Activated CD4-positive, alpha-beta T cell treated with anti-CD3 and anti-CD28 coated beads, Interleukin-2, Interleukin-6, amounts not matched to agents 100 ng/mL and 50 ng/mL, durations not matched to agents 16 hours and 8 hours (primary cell): Measurements from ENCODE around the gene MRI1.
"Not testable (repeated sequence)": the region's sequence is repeated elsewhere in the genome, so short reads cannot be mapped to it uniquely, and the experiment has no call there.

Source experiments
- DNase-seq: peaks from one replicate; pipeline ENCODE4 v3.0.0-alpha.2; 2020

Gene MRI1

DNA sequence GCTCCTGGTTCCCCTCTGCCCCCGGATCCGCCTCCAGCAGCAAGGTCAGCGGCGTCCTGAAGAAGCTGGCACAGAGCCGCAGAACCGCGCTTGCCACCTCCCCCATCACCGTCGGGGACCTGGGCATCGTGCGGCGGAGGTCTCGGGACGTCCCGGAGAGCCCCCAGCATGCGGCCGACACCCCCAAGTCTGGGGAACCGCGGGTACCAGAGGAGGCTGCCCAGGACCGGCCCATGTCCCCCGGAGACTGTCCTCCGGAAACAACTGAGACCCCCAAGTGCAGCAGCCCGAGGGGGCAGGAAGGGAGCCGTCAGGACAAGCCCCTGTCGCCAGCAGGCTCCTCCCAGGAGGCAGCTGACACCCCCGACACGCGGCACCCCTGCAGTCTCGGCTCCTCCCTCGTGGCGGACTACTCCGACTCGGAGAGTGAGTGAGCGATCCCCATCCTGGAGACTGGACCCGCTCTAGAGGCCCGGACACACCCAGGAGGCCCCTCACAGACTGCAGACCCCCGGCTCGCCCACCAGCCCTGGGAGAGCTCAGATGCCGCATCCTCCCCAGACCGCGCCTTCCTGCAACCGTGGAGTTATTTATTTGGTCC is 1.6 kb upstream of the MRI1 start:
- DNase-seq, result no peak

- no peak for DNase-seq
These were observed 1.1 kb upstream of the MRI1 start for GRCh38 chr19:13763265-13763664.

DNA sequence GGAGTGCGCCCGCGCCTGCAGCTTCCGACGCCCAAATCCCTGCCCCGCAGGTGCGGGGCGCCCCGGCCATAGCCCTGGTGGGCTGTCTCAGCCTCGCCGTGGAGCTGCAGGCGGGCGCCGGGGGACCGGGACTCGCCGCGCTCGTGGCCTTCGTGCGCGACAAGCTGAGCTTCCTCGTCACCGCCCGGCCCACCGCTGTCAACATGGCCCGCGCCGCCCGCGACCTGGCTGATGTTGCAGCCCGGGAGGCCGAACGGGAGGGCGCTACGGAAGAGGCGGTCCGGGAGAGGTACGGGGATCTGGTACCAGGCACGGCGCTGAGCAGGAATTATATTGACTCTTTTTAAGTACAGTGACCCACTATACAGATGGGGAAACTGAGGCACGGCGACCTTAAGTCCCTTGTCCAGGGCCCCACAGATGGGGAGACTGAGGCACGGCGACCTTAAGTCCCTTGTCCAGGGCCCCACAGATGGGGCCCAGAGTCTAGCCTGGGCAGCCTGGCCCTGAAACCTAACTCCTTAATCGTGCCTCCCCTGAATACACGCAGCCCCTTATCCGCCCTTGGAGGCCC is 586 bp downstream of the MRI1 start:
- peak; percentile 37 for DNase-seq

DNA sequence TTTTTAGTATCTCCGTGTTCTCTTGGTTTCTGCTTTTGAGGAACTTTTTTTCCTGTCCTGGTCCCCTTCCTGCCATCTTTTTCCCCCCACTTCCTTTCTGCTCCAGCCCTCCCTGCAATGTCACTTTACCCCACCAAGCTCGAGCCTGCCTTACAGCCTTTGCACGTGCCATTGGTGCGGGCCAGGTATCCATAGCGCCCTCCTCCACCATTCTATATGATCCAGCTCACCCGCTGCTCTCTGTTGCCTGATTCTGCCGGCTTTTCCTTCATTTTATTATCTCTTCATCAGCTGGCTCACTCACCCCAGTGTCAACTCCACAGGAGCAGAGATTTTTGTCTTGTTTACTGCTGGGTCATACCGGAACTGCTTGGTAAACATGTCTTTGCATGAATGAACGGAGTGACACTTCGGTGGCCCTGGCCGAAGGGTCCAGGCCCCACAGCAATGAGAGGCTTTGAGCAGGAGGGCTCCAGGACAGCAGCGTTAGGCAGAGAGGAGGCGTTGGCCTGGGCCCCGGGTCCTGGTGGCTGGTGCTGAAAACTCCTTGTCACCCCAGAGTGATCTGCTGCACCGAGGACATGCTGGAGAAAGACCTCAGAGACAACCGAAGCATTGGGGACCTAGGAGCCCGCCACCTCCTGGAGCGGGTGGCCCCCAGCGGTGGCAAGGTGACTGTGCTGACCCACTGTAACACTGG is 1.2 kb downstream of the MRI1 start:
- no peak for DNase-seq

GRCh38 chr19:13766095-13766481 is 1.8 kb downstream of the MRI1 start:
- no peak for DNase-seq

GRCh38 chr19:13768510-13768909 is 4.2 kb downstream of the MRI1 start:
- no peak for DNase-seq

- DNase-seq, result no peak
These were observed 5.8 kb downstream of the MRI1 start for GRCh38 chr19:13770013-13770635.

DNA sequence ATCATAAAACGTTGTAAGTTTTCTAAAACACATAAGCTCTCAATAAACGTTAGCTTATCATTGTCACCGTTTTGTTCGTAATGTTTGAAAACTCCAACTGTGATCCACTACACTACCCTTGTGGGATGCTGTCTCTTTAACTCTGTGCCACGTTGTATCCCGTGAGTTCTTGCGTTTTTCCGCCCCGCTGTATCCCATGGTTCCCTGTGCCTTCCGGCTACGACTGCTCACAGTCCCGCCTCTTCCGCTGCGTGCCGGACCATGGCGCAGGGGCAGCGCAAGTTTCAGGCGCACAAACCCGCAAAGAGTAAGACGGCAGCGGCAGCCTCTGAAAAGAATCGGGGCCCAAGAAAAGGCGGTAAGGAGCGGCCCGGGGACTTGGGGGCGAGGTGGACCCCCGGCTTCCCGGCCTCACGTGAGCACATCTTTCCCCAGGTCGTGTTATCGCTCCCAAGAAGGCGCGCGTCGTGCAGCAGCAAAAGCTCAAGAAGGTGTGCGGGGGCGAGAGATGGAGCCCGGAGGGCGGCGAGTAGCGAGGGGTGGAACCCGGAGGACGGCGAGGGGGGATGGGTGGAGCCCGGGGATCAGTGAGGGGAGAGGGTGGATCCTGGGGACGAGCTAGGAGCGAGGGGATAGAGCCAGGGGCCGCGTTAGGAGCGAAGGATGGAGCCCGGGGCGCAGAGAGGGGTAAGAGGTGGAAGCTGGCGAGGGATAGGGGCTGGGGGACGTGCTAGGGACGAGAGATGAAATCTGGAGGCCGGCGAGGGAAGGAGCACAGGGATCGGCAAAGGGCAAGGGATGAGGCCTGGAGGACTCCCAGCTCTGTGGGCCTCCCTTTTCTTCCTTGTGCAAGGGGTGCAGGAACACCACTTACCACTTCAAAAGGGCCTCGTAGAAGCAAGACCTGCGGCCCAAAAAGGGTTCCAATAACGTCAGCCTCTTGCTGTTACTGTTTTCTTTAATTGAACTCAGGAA is 10.2 kb downstream of the MRI1 start, which contains the start of gene C19orf53:
Gene C19orf53, plus strand, starts transcription at position 240 of the 975 bp plus-strand sequence. Its CDS starts 22 bp downstream, at position 262.
- peak; percentile 94 for DNase-seq

DNA sequence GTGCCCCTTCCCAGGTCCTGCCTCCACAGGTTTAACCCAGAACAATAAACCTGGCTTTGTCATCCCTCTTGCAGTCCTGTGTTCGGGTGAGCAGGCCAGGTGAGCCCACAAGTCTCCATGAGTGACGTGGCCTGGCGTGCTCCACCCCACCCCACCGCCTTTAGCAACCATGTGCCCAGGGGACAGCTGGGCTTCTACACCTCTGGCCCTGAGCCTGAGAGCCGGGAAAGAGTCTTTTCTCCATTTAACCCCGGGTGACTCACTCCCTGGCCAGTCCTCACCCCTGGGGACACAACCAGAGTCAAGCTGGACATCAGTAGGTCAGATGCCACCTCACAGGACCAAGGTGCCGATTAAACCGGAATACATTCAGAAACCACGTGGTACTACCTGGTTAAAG is 14.1 kb downstream of the MRI1 start:
- DNase-seq, result no peak

GRCh38 chr19:13778847-13779246 is 14.5 kb downstream of the MRI1 start:
- DNase-seq, result no peak

DNA sequence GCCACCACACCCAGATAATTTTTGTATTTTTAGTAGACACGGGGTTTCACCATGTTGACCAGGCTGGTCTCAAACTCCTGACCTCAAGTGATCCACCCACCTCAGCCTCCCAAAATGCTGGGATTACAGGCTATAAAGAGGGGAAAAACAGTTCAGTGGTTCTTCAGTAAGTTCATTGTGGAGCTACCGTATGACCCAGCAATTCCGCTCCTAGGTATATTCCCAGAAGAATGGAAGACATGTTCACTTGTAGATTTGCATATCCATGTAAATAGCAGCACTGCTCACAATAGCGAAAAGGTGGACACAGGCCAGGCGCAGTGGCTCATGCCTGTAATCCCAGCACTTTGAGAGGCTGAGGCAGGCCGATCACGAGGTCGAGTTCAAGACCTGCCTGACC is 15.5 kb downstream of the MRI1 start:
- DNase-seq, result not testable (repeated sequence)

GRCh38 chr19:13781547-13781946 is 17.2 kb downstream of the MRI1 start:
- DNase-seq, result no peak

GRCh38 chr19:13782537-13782936 is 18.2 kb downstream of the MRI1 start:
- DNase-seq, result no peak

- DNase-seq, result no peak
These were observed 19.5 kb downstream of the MRI1 start for GRCh38 chr19:13783565-13784500.

- DNase-seq, result peak; percentile 69
These were observed 20.6 kb downstream of the MRI1 start for GRCh38 chr19:13784731-13785452.

DNA sequence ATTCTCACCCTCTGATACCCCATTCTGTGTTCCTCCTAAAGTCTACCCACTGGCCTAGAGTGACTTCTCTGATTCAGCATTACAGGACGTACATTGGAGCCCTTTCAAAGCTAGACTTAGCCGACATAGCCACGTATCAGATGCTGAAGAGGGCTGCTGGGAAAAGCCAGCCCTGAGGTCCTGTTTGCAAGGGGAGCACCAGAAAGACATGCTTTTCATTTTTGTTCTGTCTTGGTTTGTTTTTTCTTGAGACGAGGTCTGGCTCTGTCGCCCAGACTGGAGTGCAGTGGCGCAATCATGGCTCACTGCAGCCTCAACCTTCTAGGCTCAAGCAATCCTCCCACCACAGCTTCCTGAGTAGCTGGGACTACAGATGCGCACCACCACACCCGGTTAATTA is 24.7 kb downstream of the MRI1 start:
- DNase-seq, result peak; percentile 44

DNA sequence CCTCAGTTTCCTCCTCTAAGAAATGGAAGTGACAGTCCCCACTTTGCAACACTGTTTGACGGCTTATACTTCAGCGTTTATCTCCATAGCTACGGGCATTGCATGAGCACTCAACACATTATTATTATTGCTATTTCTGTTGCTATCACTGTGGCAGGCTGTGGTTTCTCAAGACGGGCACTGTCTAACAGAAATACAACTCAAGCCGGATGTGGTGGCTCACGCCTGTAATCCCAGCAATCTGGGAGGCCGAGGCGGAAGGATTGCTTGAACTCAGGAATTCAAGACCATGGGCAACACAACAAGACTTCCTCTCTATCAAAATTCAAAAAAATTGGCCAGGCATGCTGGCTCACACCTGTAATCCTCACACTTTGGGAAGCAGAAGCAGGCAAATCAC is 26.0 kb downstream of the MRI1 start:
- DNase-seq, result peak; percentile 33

DNA sequence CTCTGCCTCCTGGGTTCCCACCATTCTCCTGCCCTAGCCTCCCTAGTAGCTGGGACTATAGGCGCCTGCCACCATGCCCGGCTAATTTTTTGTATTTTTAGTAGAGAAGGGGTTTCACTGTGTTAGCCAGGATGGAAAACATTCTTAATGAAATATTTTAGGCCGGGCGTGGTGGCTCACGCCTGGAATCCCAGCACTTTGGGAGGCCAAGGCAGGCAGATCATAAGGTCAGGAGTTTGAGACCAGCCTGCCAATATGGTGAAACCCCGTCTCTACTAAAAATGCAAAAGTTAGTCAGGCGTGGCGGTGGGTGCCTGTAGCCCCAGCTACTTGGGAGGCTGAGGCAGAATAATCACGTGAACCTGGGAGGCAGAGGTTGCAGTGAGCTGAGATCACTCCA is 29.0 kb downstream of the MRI1 start:
- DNase-seq, result not testable (repeated sequence)

- no peak for DNase-seq
These were observed 30.1 kb downstream of the MRI1 start for GRCh38 chr19:13794398-13794756.

DNA sequence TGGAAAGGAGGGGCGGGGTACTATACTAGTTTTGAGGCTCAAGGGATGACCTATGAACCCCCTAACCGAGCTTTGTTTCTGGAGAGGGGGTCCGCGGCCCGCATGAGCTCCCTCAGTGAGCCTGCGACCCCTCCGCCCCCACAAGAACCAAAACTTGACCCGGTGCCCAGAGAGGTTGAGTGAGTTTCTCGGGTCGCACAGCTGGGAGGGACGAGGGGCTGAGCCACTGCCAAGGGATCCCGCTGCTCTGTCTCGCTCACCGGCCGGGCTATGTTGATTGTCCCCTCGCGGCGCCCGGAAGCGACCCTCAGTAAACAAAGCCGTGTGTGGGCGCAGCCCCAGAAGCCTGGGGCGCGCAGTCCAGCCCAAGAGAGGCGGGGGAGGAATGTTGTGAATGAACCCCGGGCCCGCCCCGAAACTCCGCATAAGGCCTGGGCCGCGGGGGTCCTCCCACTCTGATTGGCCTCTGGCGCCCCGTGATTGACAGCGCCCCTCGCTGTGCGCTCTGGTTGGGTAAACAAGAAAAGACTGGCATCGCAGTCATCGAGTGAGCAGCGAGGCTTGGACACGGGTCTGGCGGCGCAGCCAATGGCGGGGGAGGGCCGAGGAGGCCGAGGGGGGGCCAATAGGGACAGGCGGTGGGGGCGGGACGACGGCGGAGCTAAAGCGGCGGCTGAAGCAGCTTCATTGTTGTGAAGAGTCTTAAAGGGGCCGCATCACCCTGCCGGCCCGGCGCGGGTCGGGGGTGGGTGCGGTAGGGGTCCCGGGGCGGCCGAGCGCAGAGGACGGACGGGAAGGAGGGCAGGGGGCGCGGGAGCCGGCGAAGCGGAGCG is 30.7 kb downstream of the MRI1 start, which contains the start of gene ZSWIM4:
Gene ZSWIM4, plus strand, starts transcription at position 687 of the 833 bp plus-strand sequence. CDS start 206 bp downstream, outside the sequence.
- DNase-seq, result peak; percentile 99
